A673 (cell line): Measurements from ENCODE around the gene DNM2. TPM values are rescaled to one million over a fixed set of nuclear protein-coding genes. Genes with fewer than 3 reads are reported as not detected.

Source experiments
- BruUV-seq: library from RNA; stranded (reverse); fragments of 400-500 nt; replicated peaks from 2 replicates; lab custom pipeline; 2021; lab: Mats Ljungman, UMichigan
- CTCF ChIA-PET: fragments of 300-600 bp; sonication (Branson Sonifier 250); formaldehyde crosslinking; loops from one replicate; lab custom pipeline; 2022; ENCODE audit warnings: antibody characterized with exemption; lab: Charles Lee
- POLR2A ChIA-PET: fragments of 300-600 bp; sonication (Branson Sonifier 250); formaldehyde crosslinking; loops from one replicate; lab custom pipeline; 2022; ENCODE audit warnings: antibody characterized with exemption; ENCODE audit not compliant: low non-redundant PET; lab: Charles Lee
- DNase-seq: peaks from one replicate; pipeline ENCODE4 v3.0.0-alpha.2; 2015; ENCODE audit warnings: low spot score
- H3K27ac ChIP-seq: fragments of 200-600 bp; sonication (generic); 2 replicates; pipeline ENCODE4 v1.5.1; 2016; ENCODE audit warnings: mixed run types, low read depth, mild to moderate bottlenecking, mixed read lengths, antibody characterized with exemption, low read length; ENCODE audit not compliant: poor library complexity, severe bottlenecking
- H3K27me3 ChIP-seq: fragments of 200-600 bp; sonication (generic); replicated peaks from 2 replicates; pipeline ENCODE4 v1.6.1; 2017; ENCODE audit warnings: mixed run types, low read depth, mild to moderate bottlenecking, mixed read lengths, antibody characterized with exemption, low read length; ENCODE audit not compliant: insufficient read depth, poor library complexity
- H3K36me3 ChIP-seq: fragments of 200-600 bp; sonication (generic); 2 replicates; pipeline ENCODE4 v1.6.1; 2016; ENCODE audit warnings: mixed run types, mild to moderate bottlenecking, mixed read lengths, antibody characterized with exemption, low read length; ENCODE audit not compliant: insufficient read depth, poor library complexity, severe bottlenecking
- H3K4me1 ChIP-seq: fragments of 200-600 bp; sonication (generic); 2 replicates; pipeline ENCODE4 v1.6.1; 2017; ENCODE audit warnings: mixed run types, mild to moderate bottlenecking, mixed read lengths, antibody characterized with exemption, low read length; ENCODE audit not compliant: insufficient read depth, poor library complexity, severe bottlenecking
- H3K4me3 ChIP-seq: fragments of 200-600 bp; sonication (generic); 2 replicates; pipeline ENCODE4 v1.5.1; 2016; ENCODE audit warnings: low read depth, mixed run types, mild to moderate bottlenecking, mixed read lengths, low read length; ENCODE audit not compliant: poor library complexity, severe bottlenecking
- H3K9me3 ChIP-seq: fragments of 200-600 bp; sonication (generic); 2 replicates; pipeline ENCODE4 v1.6.1; 2016; ENCODE audit warnings: mixed run types, low read depth, mild to moderate bottlenecking, mixed read lengths, antibody characterized with exemption, low read length; ENCODE audit not compliant: poor library complexity, severe bottlenecking
- EZH2 ChIP-seq: fragments of 200-600 bp; sonication (generic); IDR thresholded peaks from 2 replicates; pipeline ENCODE4 v1.6.1; 2017; ENCODE audit warnings: borderline replicate concordance, low read depth, mild to moderate bottlenecking, mixed read lengths, antibody characterized with exemption, low read length; ENCODE audit not compliant: poor library complexity, severe bottlenecking
- intact Hi-C: fragments of 100-400 bp; cut with micrococcal nuclease; formaldehyde crosslinking; loops from one replicate; pipeline ENCODE4 v1.10.0; 2022; ENCODE audit not compliant: unreplicated experiment
- total RNA-seq: library from RNA; stranded (reverse); gene quantifications from 2 replicates; pipeline ENCODE4 v1.2.3, GENCODE V29; 2021
- TF ChIP-seq, protein P1 (sequence below): fragments of 300-800, 200-600 bp; sonication (generic); conservative IDR thresholded peaks from 2 replicates; pipeline ENCODE4 v1.5.1; 2017; ENCODE audit warnings: low read depth, mild to moderate bottlenecking, antibody characterized with exemption, low read length, moderate library complexity, mixed read lengths

Gene DNM2
- total RNA-seq, 1 experiment from 2014 or later = 143 TPM

DNA sequence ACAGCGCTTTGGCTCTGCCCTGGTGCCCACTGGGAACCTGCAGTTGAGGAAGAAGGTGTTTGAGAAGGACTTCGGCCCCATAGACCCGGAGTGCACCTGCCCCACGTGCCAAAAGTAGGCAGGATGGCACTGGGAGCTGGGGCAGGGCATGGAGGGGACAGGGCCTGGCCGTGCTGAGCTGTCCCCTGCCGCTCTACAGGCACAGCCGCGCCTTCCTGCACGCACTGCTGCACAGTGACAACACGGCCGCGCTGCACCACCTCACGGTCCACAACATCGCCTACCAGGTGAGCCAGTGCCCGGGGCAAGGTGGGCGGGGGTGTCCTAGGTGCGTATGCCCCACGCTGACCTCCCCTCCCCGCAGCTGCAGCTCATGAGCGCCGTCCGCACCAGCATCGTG lies 5.1 kb upstream of the DNM2 start:
- ChIA-PET POLR2A (no interaction called here), CTCF (no interaction called here)
- TSS peak; percentile 38 for BruUV-seq
- H3K27ac ChIP-seq = no peak overlapping the region
- intact Hi-C loops = no loop called here
- no peaks in the 10 kb centered on the region for H3K27me3 ChIP-seq
- no peaks in the 10 kb centered on the region for H3K4me1 ChIP-seq
- H3K4me3 ChIP-seq = no peak overlapping the region
- DNase-seq = no peak
- peaks cover 10% of the 10 kb centered on the region for H3K36me3 ChIP-seq
- H3K9me3 ChIP-seq = no peaks in the 10 kb centered on the region
- TF ChIP-seq EZH2 = no peak
- TF ChIP-seq, protein P1, sequence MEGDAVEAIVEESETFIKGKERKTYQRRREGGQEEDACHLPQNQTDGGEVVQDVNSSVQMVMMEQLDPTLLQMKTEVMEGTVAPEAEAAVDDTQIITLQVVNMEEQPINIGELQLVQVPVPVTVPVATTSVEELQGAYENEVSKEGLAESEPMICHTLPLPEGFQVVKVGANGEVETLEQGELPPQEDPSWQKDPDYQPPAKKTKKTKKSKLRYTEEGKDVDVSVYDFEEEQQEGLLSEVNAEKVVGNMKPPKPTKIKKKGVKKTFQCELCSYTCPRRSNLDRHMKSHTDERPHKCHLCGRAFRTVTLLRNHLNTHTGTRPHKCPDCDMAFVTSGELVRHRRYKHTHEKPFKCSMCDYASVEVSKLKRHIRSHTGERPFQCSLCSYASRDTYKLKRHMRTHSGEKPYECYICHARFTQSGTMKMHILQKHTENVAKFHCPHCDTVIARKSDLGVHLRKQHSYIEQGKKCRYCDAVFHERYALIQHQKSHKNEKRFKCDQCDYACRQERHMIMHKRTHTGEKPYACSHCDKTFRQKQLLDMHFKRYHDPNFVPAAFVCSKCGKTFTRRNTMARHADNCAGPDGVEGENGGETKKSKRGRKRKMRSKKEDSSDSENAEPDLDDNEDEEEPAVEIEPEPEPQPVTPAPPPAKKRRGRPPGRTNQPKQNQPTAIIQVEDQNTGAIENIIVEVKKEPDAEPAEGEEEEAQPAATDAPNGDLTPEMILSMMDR = no peak

DNA sequence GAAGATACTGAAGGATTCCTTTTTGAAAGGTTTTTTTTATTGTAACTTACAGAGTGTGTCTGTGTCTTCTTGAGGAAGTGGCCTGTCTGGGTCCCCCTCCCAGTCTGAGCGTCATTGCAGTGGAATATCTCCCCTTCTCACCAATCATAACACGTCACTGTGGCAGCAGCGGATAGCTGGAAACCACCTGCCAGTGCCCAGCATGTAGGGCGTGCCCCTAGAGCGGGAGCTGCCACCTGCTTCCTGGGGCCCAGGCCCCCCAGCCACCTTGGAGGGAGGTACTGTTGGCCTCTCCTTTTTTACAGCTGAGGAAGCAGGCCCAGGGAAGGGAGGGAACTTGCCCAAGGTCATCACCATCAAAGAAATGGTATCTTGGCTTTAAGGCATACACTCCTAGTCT lies 4.6 kb upstream of the DNM2 start:
- no peaks in the 10 kb centered on the region for H3K27me3 ChIP-seq
- intact Hi-C loops = no loop called here
- H3K4me1 ChIP-seq = no peaks in the 10 kb centered on the region
- TF ChIP-seq, protein P1 = no peak
- TF ChIP-seq EZH2 = no peak
- POLR2A ChIA-PET = interaction anchor here (0.6 kb wide), 1 partner anchor 18 kb away, joined by 3 read pairs; no protein-coding TSS in a partner anchor
- CTCF ChIA-PET = interaction anchor here (0.6 kb wide), 1 partner anchor 141 kb away, joined by 3 read pairs; no protein-coding TSS in a partner anchor
- DNase-seq = no peak
- BruUV-seq = no TSS peak
- peaks cover 10% of the 10 kb centered on the region for H3K36me3 ChIP-seq
- no peaks in the 10 kb centered on the region for H3K9me3 ChIP-seq
- H3K27ac ChIP-seq = no peak overlapping the region
- no peak overlapping the region for H3K4me3 ChIP-seq

DNA sequence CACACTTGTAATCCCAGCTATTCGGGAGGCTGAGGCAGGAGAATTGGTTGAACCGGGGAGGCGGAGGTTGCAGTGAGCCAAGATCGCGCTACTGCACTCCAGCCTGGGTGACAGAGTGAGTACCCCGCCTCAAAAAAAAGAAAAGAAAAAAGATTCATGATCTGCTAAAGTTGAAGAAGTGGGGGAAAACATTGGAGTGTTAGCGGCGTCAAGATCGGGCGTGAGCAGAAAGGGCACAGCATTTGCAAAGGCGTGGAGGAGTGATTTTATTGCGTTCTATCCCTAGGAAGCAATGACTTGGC lies 874 bp upstream of the DNM2 start:
- no TSS peak for BruUV-seq
- no peak for DNase-seq
- TF ChIP-seq EZH2 = no peak
- TF ChIP-seq, protein P1 = no peak
- Histone ChIP-seq H3K9me3 (no peaks in the 10 kb centered on the region), H3K36me3 (peaks cover 5% of the 10 kb centered on the region), H3K4me1 (peaks cover 4% of the 10 kb centered on the region), H3K27me3 (no peaks in the 10 kb centered on the region), H3K4me3 (peak overlapping the region; percentile 20), H3K27ac (peak overlapping the region; percentile 52)
- intact Hi-C loops = loop anchor here (1.0 to 5.0 kb wide), 3 partner anchors 40 to 147 kb away; partner anchors contain the start of gene TMED1
- POLR2A ChIA-PET = no interaction called here
- CTCF ChIA-PET = interaction anchor here (0.6 to 3.0 kb wide), 10 partner anchors 13 to 155 kb away, joined by 3 to 46 read pairs (median 5); partner anchors contain the start of genes CARM1, QTRT1 and TMED1
